Measurements from ENCODE around the gene FCHSD2. TPM values are rescaled to one million over a fixed set of nuclear protein-coding genes. Genes with fewer than 3 reads are reported as not detected.

The FCHSD2 gene
- total and polyA plus RNA-seq, 9 of the 15 experiments (the other 6 are each of a cell fraction or from before 2014, with no cell fraction given) = 1.8 to 14.7 (median 6.4) TPM

GRCh38 chr11:73145986-73146575 is 4.0 kb upstream of the FCHSD2 start (continued):
- TF ChIP-seq ARID4B (CRISPR knock-in tag; IDR thresholded peaks at IDR 0.05) (no peak), ZNF518B (CRISPR knock-in tag; IDR thresholded peaks at IDR 0.05) (no peak), BCLAF1 (IDR thresholded peaks at IDR 0.05; ENCODE audit: borderline replicate concordance in 1 of 2, control insufficient read depth in 1 of 2, low read depth in 2 of 2, low read length in 1 of 2) (no peak), TCF3 (CRISPR knock-in tag; IDR thresholded peaks at IDR 0.05) (no peak), CUX1 (CRISPR knock-in tag; IDR thresholded peaks at IDR 0.05) (no peak)

Measured in K562 (cell line).